HepG2 (cell line): ENCODE data around the gene DDN. TPM values are rescaled to one million over a fixed set of nuclear protein-coding genes. Genes with fewer than 3 reads are reported as not detected.

Experiments used
- FOXJ3 ChIP-seq: sonication (generic); formaldehyde crosslinking; IDR thresholded peaks from 2 replicates; pipeline ENCODE4 v1.4.0; 2020; ENCODE audit warnings: missing genetic modification reagents, mild to moderate bottlenecking, borderline replicate concordance
- GATA4 ChIP-seq: sonication (generic); IDR thresholded peaks from 2 replicates; pipeline ENCODE4 v1.6.1; 2016; ENCODE audit warnings: antibody characterized with exemption, low read depth, borderline replicate concordance
- HNRNPL ChIP-seq: fragments of 200-400 bp; formaldehyde crosslinking; IDR thresholded peaks from 2 replicates; pipeline ENCODE4 v1.6.1; 2017; ENCODE audit warnings: mild to moderate bottlenecking, low read depth, low read length
- MED1 ChIP-seq: sonication (generic); formaldehyde crosslinking; IDR thresholded peaks from 2 replicates; pipeline ENCODE4 v1.4.0; 2020; ENCODE audit warnings: missing genetic modification reagents
- MIXL1 ChIP-seq: IDR thresholded peaks from 2 replicates; pipeline ENCODE4 v1.6.1; 2016
- NCOA5 ChIP-seq: sonication (generic); formaldehyde crosslinking; IDR thresholded peaks from 2 replicates; pipeline ENCODE4 v1.4.0; 2020; ENCODE audit warnings: missing genetic modification reagents
- NR2F6 ChIP-seq, 2 experiments: IDR thresholded peaks; 2 replicates each; pipeline ENCODE4 v1.6.1; 2016; ENCODE audit warnings: antibody characterized with exemption in 1 of 2, mild to moderate bottlenecking in 1 of 2
- SIX4 ChIP-seq: sonication (generic); formaldehyde crosslinking; IDR thresholded peaks from 2 replicates; pipeline ENCODE4 v1.4.0; 2020; ENCODE audit warnings: missing genetic modification reagents
- TFE3 ChIP-seq: IDR thresholded peaks from 2 replicates; pipeline ENCODE4 v1.6.1; 2016
- ZFX ChIP-seq: sonication (generic); formaldehyde crosslinking; IDR thresholded peaks from 2 replicates; pipeline ENCODE4 v1.4.0; 2020; ENCODE audit warnings: mild to moderate bottlenecking, low read depth, missing genetic modification reagents, moderate library complexity
- ZNF24 ChIP-seq: fragments of 450-650 bp; IDR thresholded peaks from 2 replicates; pipeline ENCODE4 v1.6.1; 2017; ENCODE audit warnings: antibody characterized with exemption, mild to moderate bottlenecking
- ZNF253 ChIP-seq: sonication (generic); formaldehyde crosslinking; IDR thresholded peaks from 2 replicates; pipeline ENCODE4 v1.8.0; 2022; ENCODE audit warnings: mild to moderate bottlenecking, missing genetic modification reagents, borderline replicate concordance
- ZNF441 ChIP-seq: sonication (generic); formaldehyde crosslinking; IDR thresholded peaks from 2 replicates; pipeline ENCODE4 v1.7.0; 2021; ENCODE audit warnings: missing genetic modification reagents, borderline replicate concordance
- ZNF564 ChIP-seq: sonication (generic); formaldehyde crosslinking; IDR thresholded peaks from 2 replicates; pipeline ENCODE4 v1.8.1; 2023; ENCODE audit warnings: mild to moderate bottlenecking, missing genetic modification reagents
- ZNF574 ChIP-seq: sonication (generic); formaldehyde crosslinking; IDR thresholded peaks from 2 replicates; pipeline ENCODE4 v1.4.0; 2020; ENCODE audit warnings: missing genetic modification reagents
- ZNF605 ChIP-seq: sonication (generic); formaldehyde crosslinking; IDR thresholded peaks from 2 replicates; pipeline ENCODE4 v1.8.0; 2022; ENCODE audit warnings: mild to moderate bottlenecking, missing genetic modification reagents
- ZNF687 ChIP-seq: sonication (generic); formaldehyde crosslinking; IDR thresholded peaks from 2 replicates; pipeline ENCODE4 v1.5.1; 2020; ENCODE audit warnings: mild to moderate bottlenecking, missing genetic modification reagents, moderate library complexity
- ZNF747 ChIP-seq: sonication (generic); formaldehyde crosslinking; IDR thresholded peaks from 2 replicates; pipeline ENCODE4 v1.8.1; 2023; ENCODE audit warnings: missing genetic modification reagents, mild to moderate bottlenecking, borderline replicate concordance
- ZNF772 ChIP-seq: sonication (generic); formaldehyde crosslinking; IDR thresholded peaks from 2 replicates; pipeline ENCODE4 v1.5.0; 2020; ENCODE audit warnings: mild to moderate bottlenecking, missing genetic modification reagents
- polyA plus RNA-seq, 8 experiments: library from polyadenylated mRNA; depleted of rRNA in 3 of 8; stranded (reverse) in 7 of 8; unstranded in 1 of 8; fragments of >200 nt; fragmentation: Illumina TruSeq in 4 of 8; extraction: Trizol in 4 of 8; gene quantifications; 2 replicates each; pipeline versions ENCODE4 v1.2.1 to v1.2.3, GENCODE V29; 2011 to 2016; ENCODE audit warnings: low read depth in 4 of 8, missing spikeins in 1 of 8, mixed read lengths in 1 of 8; ENCODE audit not compliant: insufficient read depth in 1 of 8
- total RNA-seq, 5 experiments: library from RNA; depleted of rRNA; stranded (reverse); fragments of >200 nt; fragmentation: Illumina TruSeq; extraction: Trizol; gene quantifications; 2 replicates each; pipeline ENCODE4 v1.2.3, GENCODE V29; 2016; ENCODE audit warnings: low read depth in 1 of 5

The DDN gene
- total and polyA plus RNA-seq, 2 of the 13 experiments (the other 11 are each of a cell fraction or from before 2014, with no cell fraction given): 0.24 to 0.53 TPM

- TF ChIP-seq ZNF441 (CRISPR knock-in tag) (no peak), SIX4 (CRISPR knock-in tag) (no peak), ZNF747 (CRISPR knock-in tag) (peak; percentile 32; the same call in 1 of the 2 replicates), ZNF24 (no peak), TFE3 (CRISPR knock-in tag) (no peak), ZNF772 (CRISPR knock-in tag) (peak; percentile 56; the same call in 1 of the 2 replicates), GATA4 (no peak), HNRNPL (0 out of 2 replicates have a peak, but pooled peaks have one; percentile 46), MED1 (CRISPR knock-in tag) (0 out of 2 replicates have a peak, but pooled peaks have one; percentile 5), NCOA5 (CRISPR knock-in tag) (no peak), ZFX (CRISPR knock-in tag) (peak; percentile 68; the same call in 1 of the 2 replicates), ZNF574 (peak; percentile 91), NR2F6 (IDR thresholded peaks at IDR 0.05) (no peak), NR2F6 (CRISPR knock-in tag; IDR thresholded peaks at IDR 0.05) (no peak), ZNF564 (CRISPR knock-in tag) (no peak), ZNF253 (CRISPR knock-in tag) (no peak), MIXL1 (CRISPR knock-in tag) (no peak), ZNF687 (peak; percentile 39; the same call in 1 of the 2 replicates), ZNF605 (CRISPR knock-in tag) (no peak), FOXJ3 (CRISPR knock-in tag) (no peak)
These were observed 18.0 kb downstream of the DDN start (continued) for GRCh38 chr12:48980953-48981756.
